ENCODE data around the gene GSN. TPM values are rescaled to one million over a fixed set of nuclear protein-coding genes. Genes with fewer than 3 reads are reported as not detected.
A peak's percentile ranks its signal among the peaks of the same experiment; 100 is the strongest.

The GSN gene
- total and polyA plus RNA-seq, 3 experiments from 2014 or later, result 4.1 to 6.3 (median 4.2) TPM

- DNase-seq, result no peak
- no peak overlapping the region for H3K27ac ChIP-seq (ENCODE audit: low read depth, low read length)
- H3K9me3 Mint-ChIP-seq, result no peaks in the 10 kb centered on the region
- H3K27ac Mint-ChIP-seq, result peak overlapping the region in 2 of 8 donors; percentile 76 to 77
- no peaks in the 10 kb centered on the region for H3K36me3 ChIP-seq (ENCODE audit: insufficient read depth, low read length)
- no peak overlapping the region for H3K4me3 Mint-ChIP-seq
- no peak overlapping the region for H3K4me3 ChIP-seq (ENCODE audit: low read length)
- POLR2A ChIA-PET, result no interaction called here
- H3K9me3 ChIP-seq (ENCODE audit: low read length), result no peaks in the 10 kb centered on the region
- H3K27me3 Mint-ChIP-seq, result no peaks in the 10 kb centered on the region
- H3K27me3 ChIP-seq (ENCODE audit: insufficient read depth, low read length, poor library complexity, severe bottlenecking), result no peaks in the 10 kb centered on the region
- no peaks in the 10 kb centered on the region for H3K4me1 ChIP-seq (ENCODE audit: insufficient read depth, low read length)
- peaks cover 3 to 51% (median 9%) of the 10 kb centered on the region in 3 donors for H3K36me3 Mint-ChIP-seq
- CTCF ChIA-PET, result interaction anchor here (3.1 kb wide), 1 partner anchor 9 kb away, joined by 12 read pairs; no protein-coding TSS in a partner anchor
- peaks cover 7 to 11% (median 9%) of the 10 kb centered on the region in 3 donors for H3K4me1 Mint-ChIP-seq
Observed at GRCh38 chr9:121328876-121329681, 61.1 kb downstream of the GSN start.

- DNase-seq, result no peak
- POLR2A ChIA-PET, result no interaction called here
- CTCF ChIA-PET, result interaction anchor here (1.2 to 1.6 kb wide), 3 partner anchors 11 to 29 kb away, joined by 3 to 8 read pairs (median 4); no protein-coding TSS in a partner anchor
- H3K27me3 Mint-ChIP-seq, result no peaks in the 10 kb centered on the region
- H3K27ac Mint-ChIP-seq, result peak overlapping the region in 2 of 8 donors; percentile 28 to 75
- no peaks in the 10 kb centered on the region for H3K27me3 ChIP-seq (ENCODE audit: insufficient read depth, low read length, poor library complexity, severe bottlenecking)
- H3K4me1 ChIP-seq (ENCODE audit: insufficient read depth, low read length), result no peaks in the 10 kb centered on the region
- H3K4me3 Mint-ChIP-seq, result no peak overlapping the region
- no peaks in the 10 kb centered on the region for H3K9me3 ChIP-seq (ENCODE audit: low read length)
- H3K4me1 Mint-ChIP-seq, result peaks cover 0 to 6% (median 2%) of the 10 kb centered on the region in 3 donors
- H3K36me3 Mint-ChIP-seq, result peaks cover 3 to 72% (median 12%) of the 10 kb centered on the region in 3 donors
- no peak overlapping the region for H3K27ac ChIP-seq (ENCODE audit: low read depth, low read length)
- H3K4me3 ChIP-seq (ENCODE audit: low read length), result no peak overlapping the region
- no peaks in the 10 kb centered on the region for H3K9me3 Mint-ChIP-seq
- no peaks in the 10 kb centered on the region for H3K36me3 ChIP-seq (ENCODE audit: insufficient read depth, low read length)
Observed at GRCh38 chr9:121331549-121331948, 63.6 kb downstream of the GSN start.

GRCh38 chr9:121331992-121332685 is 64.2 kb downstream of the GSN start:
- CTCF ChIA-PET, result interaction anchor here (1.2 to 1.6 kb wide), 3 partner anchors 12 to 29 kb away, joined by 3 to 8 read pairs (median 4); no protein-coding TSS in a partner anchor
- Mint-ChIP-seq H3K36me3 (peaks cover 3 to 78% (median 12%) of the 10 kb centered on the region in 3 donors), H3K4me3 (no peak overlapping the region), H3K27me3 (no peaks in the 10 kb centered on the region), H3K4me1 (peaks cover 0 to 6% (median 2%) of the 10 kb centered on the region in 3 donors), H3K27ac (peak overlapping the region in 3 of 8 donors; percentile 12 to 74 (median 24)), H3K9me3 (no peaks in the 10 kb centered on the region)
- no peak for DNase-seq
- H3K36me3 ChIP-seq (ENCODE audit: insufficient read depth, low read length), result no peaks in the 10 kb centered on the region
- no peaks in the 10 kb centered on the region for H3K9me3 ChIP-seq (ENCODE audit: low read length)
- H3K27ac ChIP-seq (ENCODE audit: low read depth, low read length), result no peak overlapping the region
- no peaks in the 10 kb centered on the region for H3K27me3 ChIP-seq (ENCODE audit: insufficient read depth, low read length, poor library complexity, severe bottlenecking)
- H3K4me1 ChIP-seq (ENCODE audit: insufficient read depth, low read length), result no peaks in the 10 kb centered on the region
- H3K4me3 ChIP-seq (ENCODE audit: low read length), result no peak overlapping the region
- POLR2A ChIA-PET, result interaction anchor here (0.7 kb wide), 1 partner anchor 40 kb away, joined by 4 read pairs; no protein-coding TSS in a partner anchor

- ChIA-PET CTCF (interaction anchor here (1.0 kb wide), 1 partner anchor 14 kb away, joined by 4 read pairs; no protein-coding TSS in a partner anchor), POLR2A (no interaction called here)
- Mint-ChIP-seq H3K9me3 (no peaks in the 10 kb centered on the region), H3K36me3 (peaks cover 3 to 84% (median 21%) of the 10 kb centered on the region in 3 donors), H3K27me3 (no peaks in the 10 kb centered on the region), H3K4me1 (peaks cover 2 to 9% (median 3%) of the 10 kb centered on the region in 3 donors), H3K27ac (peak overlapping the region in 4 of 8 donors; percentile 46 to 62 (median 54)), H3K4me3 (no peak overlapping the region)
- Histone ChIP-seq H3K9me3 (ENCODE audit: low read length) (no peaks in the 10 kb centered on the region), H3K4me1 (ENCODE audit: insufficient read depth, low read length) (no peaks in the 10 kb centered on the region), H3K27ac (ENCODE audit: low read depth, low read length) (no peak overlapping the region), H3K36me3 (ENCODE audit: insufficient read depth, low read length) (no peaks in the 10 kb centered on the region), H3K27me3 (ENCODE audit: insufficient read depth, low read length, poor library complexity, severe bottlenecking) (no peaks in the 10 kb centered on the region), H3K4me3 (ENCODE audit: low read length) (no peak overlapping the region)
- DNase-seq, result no peak
Observed at GRCh38 chr9:121333950-121334773, 66.2 kb downstream of the GSN start.

GRCh38 chr9:121336665-121337064 is 68.7 kb downstream of the GSN start:
- Mint-ChIP-seq H3K4me3 (no peak overlapping the region), H3K4me1 (peaks cover 9 to 24% (median 11%) of the 10 kb centered on the region in 3 donors), H3K36me3 (peaks cover 0 to 85% (median 20%) of the 10 kb centered on the region in 3 donors), H3K27me3 (no peaks in the 10 kb centered on the region), H3K27ac (peak overlapping the region in 1 of 8 donors; percentile 73), H3K9me3 (no peaks in the 10 kb centered on the region)
- CTCF ChIA-PET, result interaction anchor here (1.2 kb wide), 1 partner anchor 17 kb away, joined by 6 read pairs; no protein-coding TSS in a partner anchor
- H3K27ac ChIP-seq (ENCODE audit: low read depth, low read length), result no peak overlapping the region
- H3K4me1 ChIP-seq (ENCODE audit: insufficient read depth, low read length), result no peaks in the 10 kb centered on the region
- no peaks in the 10 kb centered on the region for H3K27me3 ChIP-seq (ENCODE audit: insufficient read depth, low read length, poor library complexity, severe bottlenecking)
- no peak for DNase-seq
- H3K9me3 ChIP-seq (ENCODE audit: low read length), result no peaks in the 10 kb centered on the region
- H3K36me3 ChIP-seq (ENCODE audit: insufficient read depth, low read length), result no peaks in the 10 kb centered on the region
- POLR2A ChIA-PET, result no interaction called here
- no peak overlapping the region for H3K4me3 ChIP-seq (ENCODE audit: low read length)

GRCh38 chr9:121339437-121339836 is 71.5 kb downstream of the GSN start:
- POLR2A ChIA-PET, result interaction anchor here (1.3 kb wide), 1 partner anchor 37 kb away, joined by 3 read pairs; no protein-coding TSS in a partner anchor
- no peak overlapping the region for H3K4me3 Mint-ChIP-seq
- no peak for DNase-seq
- peak overlapping the region in 6 of 8 donors; percentile 2 to 69 (median 26) for H3K27ac Mint-ChIP-seq
- Histone ChIP-seq H3K27ac (ENCODE audit: low read depth, low read length) (no peak overlapping the region), H3K4me3 (ENCODE audit: low read length) (no peak overlapping the region), H3K9me3 (ENCODE audit: low read length) (no peaks in the 10 kb centered on the region), H3K36me3 (ENCODE audit: insufficient read depth, low read length) (no peaks in the 10 kb centered on the region), H3K27me3 (ENCODE audit: insufficient read depth, low read length, poor library complexity, severe bottlenecking) (no peaks in the 10 kb centered on the region), H3K4me1 (ENCODE audit: insufficient read depth, low read length) (no peaks in the 10 kb centered on the region)
- H3K36me3 Mint-ChIP-seq, result peaks cover 0 to 87% (median 29%) of the 10 kb centered on the region in 3 donors
- no peaks in the 10 kb centered on the region for H3K27me3 Mint-ChIP-seq
- CTCF ChIA-PET, result interaction anchor here (1.5 to 5.3 kb wide), 2 partner anchors 19 to 60 kb away, joined by 3 to 33 read pairs; no protein-coding TSS in a partner anchor
- H3K9me3 Mint-ChIP-seq, result no peaks in the 10 kb centered on the region
- peaks cover 26 to 44% (median 28%) of the 10 kb centered on the region in 3 donors for H3K4me1 Mint-ChIP-seq

- H3K36me3 ChIP-seq (ENCODE audit: insufficient read depth, low read length), result peaks cover 3% of the 10 kb centered on the region
Observed at GRCh38 chr9:121340676-121341392, 72.9 kb downstream of the GSN start.

More at GRCh38 chr9:121340676-121341392, 72.9 kb downstream of the GSN start:
- H3K4me1 Mint-ChIP-seq, result peaks cover 32 to 52% (median 40%) of the 10 kb centered on the region in 3 donors
- H3K27me3 Mint-ChIP-seq, result no peaks in the 10 kb centered on the region
- DNase-seq, result no peak
- no peak overlapping the region for H3K4me3 Mint-ChIP-seq
- peaks cover 0 to 88% (median 32%) of the 10 kb centered on the region in 3 donors for H3K36me3 Mint-ChIP-seq
- Histone ChIP-seq H3K9me3 (ENCODE audit: low read length) (no peaks in the 10 kb centered on the region), H3K4me1 (ENCODE audit: insufficient read depth, low read length) (no peaks in the 10 kb centered on the region), H3K27me3 (ENCODE audit: insufficient read depth, low read length, poor library complexity, severe bottlenecking) (no peaks in the 10 kb centered on the region), H3K27ac (ENCODE audit: low read depth, low read length) (no peak overlapping the region), H3K4me3 (ENCODE audit: low read length) (no peak overlapping the region)
- no peaks in the 10 kb centered on the region for H3K9me3 Mint-ChIP-seq
- H3K27ac Mint-ChIP-seq, result peak overlapping the region in 7 of 8 donors; percentile 0 to 73 (median 64)
- ChIA-PET CTCF (interaction anchor here (5.3 kb wide), 1 partner anchor 20 kb away, joined by 33 read pairs; no protein-coding TSS in a partner anchor), POLR2A (no interaction called here)
